OCI-LY1 (cell line): ENCODE results near the gene HSPA12A.

ENCODE experiments used
- H2AFZ ChIP-seq: fragments of 200-600 bp; sonication (generic), shearing (Covaris generic); 2 replicates; pipeline ENCODE4 v1.6.0; 2014; ENCODE audit warnings: antibody characterized with exemption, mild to moderate bottlenecking, low read length
- H3F3A ChIP-seq: fragments of 200-600 bp; sonication (generic), shearing (Covaris generic); 2 replicates; pipeline ENCODE4 v1.6.0; 2014; ENCODE audit warnings: mild to moderate bottlenecking, antibody characterized with exemption, low read length, moderate library complexity; ENCODE audit not compliant: insufficient read depth
- H3K27ac ChIP-seq: fragments of 200-600 bp; sonication (generic); 2 replicates; pipeline ENCODE4 v1.5.1; 2014; ENCODE audit warnings: low read length, mixed run types, mild to moderate bottlenecking, low read depth; ENCODE audit not compliant: poor library complexity, severe bottlenecking
- H3K27me3 ChIP-seq: fragments of 200-600 bp; sonication (generic); 2 replicates; pipeline ENCODE4 v1.6.0; 2014; ENCODE audit warnings: antibody characterized with exemption, mild to moderate bottlenecking, low read length, moderate library complexity; ENCODE audit not compliant: insufficient read depth
- H3K36me3 ChIP-seq: fragments of 200-600 bp; sonication (generic); 2 replicates; pipeline ENCODE4 v1.6.1; 2014; ENCODE audit warnings: mild to moderate bottlenecking, antibody characterized with exemption, low read length, moderate library complexity, mixed read lengths; ENCODE audit not compliant: insufficient read depth
- H3K4me1 ChIP-seq: fragments of 200-600 bp; sonication (generic); 2 replicates; pipeline ENCODE4 v1.5.1; 2014; ENCODE audit warnings: mild to moderate bottlenecking, low read length, moderate library complexity; ENCODE audit not compliant: insufficient read depth, severe bottlenecking
- H3K4me2 ChIP-seq: fragments of 200-600 bp; sonication (generic), shearing (Covaris generic); 2 replicates; pipeline ENCODE4 v1.6.1; 2014; ENCODE audit warnings: low read length
- H3K4me3 ChIP-seq: fragments of 200-600 bp; sonication (generic); 2 replicates; pipeline ENCODE4 v1.5.1; 2014; ENCODE audit warnings: low read length, low read depth, mild to moderate bottlenecking, mixed read lengths; ENCODE audit not compliant: poor library complexity, severe bottlenecking
- H3K79me2 ChIP-seq: fragments of 200-600 bp; shearing (Covaris generic); 2 replicates; pipeline ENCODE4 v1.6.1; 2016; ENCODE audit warnings: mixed run types, low read length, mixed read lengths; ENCODE audit not compliant: insufficient read depth
- H3K9ac ChIP-seq: fragments of 200-600 bp; sonication (generic), shearing (Covaris generic); 2 replicates; pipeline ENCODE4 v1.6.1; 2014; ENCODE audit warnings: mild to moderate bottlenecking, low read length, mixed read lengths
- H3K9me2 ChIP-seq: fragments of 200-600 bp; sonication (generic), shearing (Covaris generic); 2 replicates; pipeline ENCODE4 v1.6.1; 2014; ENCODE audit warnings: low read depth, mild to moderate bottlenecking, low read length, mixed read lengths
- H3K9me3 ChIP-seq: fragments of 200-600 bp; shearing (Covaris generic); 2 replicates; pipeline ENCODE4 v1.6.1; 2014; ENCODE audit warnings: low read length, mixed read lengths
- H4K20me1 ChIP-seq: fragments of 200-600 bp; sonication (generic), shearing (Covaris generic); 2 replicates; pipeline ENCODE4 v1.6.0; 2016; ENCODE audit warnings: mild to moderate bottlenecking, low read length; ENCODE audit not compliant: insufficient read depth
- CTCF ChIP-seq: fragments of 200-600 bp; sonication (generic), shearing (Covaris generic); IDR thresholded peaks from 2 replicates; pipeline ENCODE4 v1.5.1; 2017; ENCODE audit warnings: mild to moderate bottlenecking, antibody characterized with exemption, low read length, moderate library complexity, mixed read lengths
- EZH2 ChIP-seq: fragments of 200-600 bp; sonication (generic), shearing (Covaris generic); IDR thresholded peaks from 2 replicates; pipeline ENCODE4 v1.8.0; 2017; ENCODE audit warnings: borderline replicate concordance, mixed run types, mild to moderate bottlenecking, antibody characterized with exemption, low read length, moderate library complexity, mixed read lengths

The HSPA12A gene

GRCh38 chr10:116674901-116675423, 67.4 kb downstream of the HSPA12A start:
- Histone ChIP-seq H3K79me2 (no peaks in the 10 kb centered on the region), H3K4me3 (no peak overlapping the region), H4K20me1 (no peaks in the 10 kb centered on the region), H3F3A (no peaks in the 10 kb centered on the region), H3K9ac (no peak overlapping the region), H3K27me3 (0 out of 2 replicates have a peak, but pooled peaks cover 4% of the 10 kb centered on the region), H3K4me2 (no peak overlapping the region), H3K4me1 (no peaks in the 10 kb centered on the region), H3K27ac (no peak overlapping the region), H3K9me2 (no peaks in the 10 kb centered on the region), H3K9me3 (no peaks in the 10 kb centered on the region), H3K36me3 (no peaks in the 10 kb centered on the region), H2AFZ (no peak overlapping the region)
- no peak for TF ChIP-seq EZH2
- no peak for TF ChIP-seq CTCF

GRCh38 chr10:116673866-116674265, 68.5 kb downstream of the HSPA12A start:
- Histone ChIP-seq H3K4me1 (no peaks in the 10 kb centered on the region), H3K27ac (no peak overlapping the region), H3K9me2 (no peaks in the 10 kb centered on the region), H4K20me1 (no peaks in the 10 kb centered on the region), H3K9ac (no peak overlapping the region), H3K4me3 (no peak overlapping the region), H3K4me2 (no peak overlapping the region), H3K79me2 (no peaks in the 10 kb centered on the region), H3K9me3 (no peaks in the 10 kb centered on the region), H3K36me3 (no peaks in the 10 kb centered on the region), H3K27me3 (0 out of 2 replicates have a peak, but pooled peaks cover 4% of the 10 kb centered on the region), H3F3A (no peaks in the 10 kb centered on the region), H2AFZ (no peak overlapping the region)
- TF ChIP-seq CTCF (no peak), EZH2 (no peak)

DNA sequence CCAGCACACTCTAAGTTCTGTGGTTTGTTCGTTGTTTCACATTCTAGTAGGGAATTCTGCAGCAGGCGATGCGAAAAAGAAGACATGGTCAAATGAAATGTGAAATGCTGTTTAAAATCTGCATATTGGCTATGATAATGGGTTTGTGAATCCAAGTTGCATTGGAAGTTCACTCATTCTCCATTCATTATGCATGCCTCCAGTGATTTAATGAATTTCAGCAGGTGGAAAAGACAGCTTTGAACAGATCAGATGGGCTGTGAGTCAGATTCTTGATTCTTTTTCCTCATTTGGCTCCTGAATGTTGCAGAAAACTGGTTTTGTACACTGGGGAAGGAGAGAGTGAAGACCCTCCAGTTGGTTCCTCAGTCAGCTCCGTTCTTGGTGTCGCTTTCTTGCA, 69.5 kb downstream of the HSPA12A start:
- no peaks in the 10 kb centered on the region for H3K9me3 ChIP-seq

More for the DNA sequence above, 69.5 kb downstream of the HSPA12A start:
- Histone ChIP-seq H3K27me3 (0 out of 2 replicates have a peak, but pooled peaks cover 4% of the 10 kb centered on the region), H3K9me2 (no peaks in the 10 kb centered on the region), H3K36me3 (no peaks in the 10 kb centered on the region), H3K9ac (no peak overlapping the region), H3K4me2 (no peak overlapping the region), H3K27ac (no peak overlapping the region), H3F3A (no peaks in the 10 kb centered on the region), H2AFZ (no peak overlapping the region), H3K79me2 (no peaks in the 10 kb centered on the region), H3K4me3 (no peak overlapping the region), H4K20me1 (no peaks in the 10 kb centered on the region), H3K4me1 (no peaks in the 10 kb centered on the region)
- TF ChIP-seq CTCF (no peak), EZH2 (no peak)
